ENCODE data around the gene VILL. TPM values are rescaled to one million over a fixed set of nuclear protein-coding genes. Genes with fewer than 3 reads are reported as not detected.
A peak's percentile ranks its signal among the peaks of the same experiment; 100 is the strongest.

Gene VILL
- total and polyA plus RNA-seq, 12 donors: 1.7 to 18.0 (median 7.3) TPM

- Histone ChIP-seq H3K27ac (no peak overlapping the region), H3K27me3 (no peaks in the 10 kb centered on the region), H3K36me3 (replicated peaks in 1 of 2) (peaks cover 0 to 27% of the 10 kb centered on the region in 2 donors), H3K9me3 (replicated peaks in 1 of 3) (no peaks in the 10 kb centered on the region), H3K4me1 (replicated peaks in 1 of 2) (no peaks in the 10 kb centered on the region), H3K4me3 (no peak overlapping the region)
- TF ChIP-seq CTCF (IDR thresholded peaks at IDR 0.05): peak; percentile 57 to 76 (median 70)
- no peak for TF ChIP-seq POLR2A (IDR thresholded peaks at IDR 0.05)
- 69 to 84% (median 71%) methylated on average over 6 to 14 of the region's 14 CpGs for WGBS, 4 donors
- intact Hi-C loops (cut with DNase I): loop anchor here (5.0 to 10.0 kb wide), 2 partner anchors 110 to 118 kb away; no protein-coding TSS in a partner anchor
- DNase-seq: peak; percentile 73 to 90 (median 82)
Measured at GRCh38 chr3:38004415-38005075, 14.0 kb downstream of the VILL start.

- intact Hi-C loops (cut with DNase I): loop anchor here (5.0 to 10.0 kb wide), 2 partner anchors 109 to 117 kb away; no protein-coding TSS in a partner anchor
- Histone ChIP-seq H3K4me3 (no peak overlapping the region), H3K36me3 (replicated peaks in 1 of 2) (peaks cover 0 to 33% of the 10 kb centered on the region in 2 donors), H3K27me3 (no peaks in the 10 kb centered on the region), H3K9me3 (replicated peaks in 1 of 3) (no peaks in the 10 kb centered on the region), H3K4me1 (replicated peaks in 1 of 2) (no peaks in the 10 kb centered on the region), H3K27ac (no peak overlapping the region)
- WGBS, 4 donors: 59 to 76% (median 71%) methylated on average over 11 to 15 of the region's 15 CpGs
- TF ChIP-seq POLR2A (IDR thresholded peaks at IDR 0.05): no peak
- DNase-seq: peak in 1 of 7 donors; percentile 43
Measured at GRCh38 chr3:38005076-38006020, 14.8 kb downstream of the VILL start.

GRCh38 chr3:38006031-38006430, 15.4 kb downstream of the VILL start:
- TF ChIP-seq POLR2A (IDR thresholded peaks at IDR 0.05): no peak
- no peak for TF ChIP-seq CTCF (IDR thresholded peaks at IDR 0.05)
- intact Hi-C loops (cut with DNase I): loop anchor here (5.0 to 10.0 kb wide), 2 partner anchors 109 to 116 kb away; no protein-coding TSS in a partner anchor
- Histone ChIP-seq H3K27ac (no peak overlapping the region), H3K27me3 (no peaks in the 10 kb centered on the region), H3K36me3 (replicated peaks in 1 of 2) (peaks cover 0 to 40% of the 10 kb centered on the region in 2 donors), H3K9me3 (replicated peaks in 1 of 3) (no peaks in the 10 kb centered on the region), H3K4me3 (no peak overlapping the region), H3K4me1 (replicated peaks in 1 of 2) (no peaks in the 10 kb centered on the region)
- DNase-seq: no peak
- WGBS, 4 donors: 80 to 100% (median 86%) methylated on average over 1 to 5 of the region's 5 CpGs

- peaks cover 0 to 39% of the 10 kb centered on the region in 2 donors for H3K36me3 ChIP-seq (replicated peaks in 1 of 2)
- DNase-seq: no peak
- intact Hi-C loops (cut with DNase I): loop anchor here (5.0 to 10.0 kb wide), 2 partner anchors 108 to 116 kb away; no protein-coding TSS in a partner anchor
Measured at GRCh38 chr3:38006445-38006995, 15.9 kb downstream of the VILL start.

More at GRCh38 chr3:38006445-38006995, 15.9 kb downstream of the VILL start:
- no peaks in the 10 kb centered on the region for H3K27me3 ChIP-seq
- no peaks in the 10 kb centered on the region for H3K9me3 ChIP-seq (replicated peaks in 1 of 3)
- no peaks in the 10 kb centered on the region for H3K4me1 ChIP-seq (replicated peaks in 1 of 2)
- H3K27ac ChIP-seq: no peak overlapping the region
- H3K4me3 ChIP-seq: no peak overlapping the region
- TF ChIP-seq POLR2A (IDR thresholded peaks at IDR 0.05) (no peak), CTCF (IDR thresholded peaks at IDR 0.05) (no peak)
- WGBS, 4 donors: 88 to 99% (median 94%) methylated on average over 4 to 16 of the region's 16 CpGs

Measured in adrenal gland (tissue), 12 donors.